Heart left ventricle (tissue), 16 donors: ENCODE data around the gene MGLL. TPM values are rescaled to one million over a fixed set of nuclear protein-coding genes. Genes with fewer than 3 reads are reported as not detected.

Experiments
- ATAC-seq, 4 donors: fragments of 200-7000 bp; cut with Tn5 transposase; one replicate each; pipeline ENCODE4 v1.9.1; 2020 to 2022; ENCODE audit warnings: moderate library complexity in 4 of 4, mild to moderate bottlenecking in 3 of 4, moderate number of reproducible peaks in 1 of 4
- DNase-seq, 5 donors: peaks; one replicate each; pipeline ENCODE4 v3.0.0-alpha.2; 2020
- H3K27ac ChIP-seq, 12 donors: fragments of 200-600 bp; sonication (generic) in 4 of 12; one replicate each; pipeline versions ENCODE4 v1.5.0 to v1.8.0; 2016 to 2022; ENCODE audit warnings: mild to moderate bottlenecking in 2 of 12
- H3K27me3 ChIP-seq, 9 donors: fragments of 200-600 bp; sonication (generic) in 2 of 9; one replicate each; pipeline versions ENCODE4 v1.5.1 to v1.8.0; 2016 to 2022; ENCODE audit warnings: mild to moderate bottlenecking in 3 of 9
- H3K36me3 ChIP-seq, 9 donors: fragments of 200-600 bp; sonication (generic) in 2 of 9; one replicate each; pipeline versions ENCODE4 v1.5.0 to v1.8.0; 2018 to 2022; ENCODE audit warnings: mild to moderate bottlenecking in 2 of 9
- H3K4me1 ChIP-seq, 12 donors: fragments of 200-600 bp; sonication (generic) in 4 of 12; one replicate each; pipeline versions ENCODE4 v1.5.0 to v1.8.0; 2016 to 2022; ENCODE audit warnings: mild to moderate bottlenecking in 3 of 12
- H3K4me3 ChIP-seq, 12 donors: fragments of 200-600 bp; sonication (generic) in 4 of 12; one replicate each; pipeline versions ENCODE4 v1.5.0 to v1.8.0; 2017 to 2022; ENCODE audit warnings: mild to moderate bottlenecking in 9 of 12, moderate library complexity in 4 of 12
- H3K9me3 ChIP-seq, 12 donors: fragments of 200-600 bp; sonication (generic) in 4 of 12; one replicate each; pipeline versions ENCODE4 v1.5.0 to v1.8.0; 2016 to 2022; ENCODE audit warnings: mild to moderate bottlenecking in 1 of 12
- POLR2A ChIP-seq, 2 donors: fragments of 450-650 bp; IDR thresholded peaks; one replicate each; pipeline ENCODE4 v1.6.1; 2017; ENCODE audit warnings: antibody characterized with exemption in 2 of 2, mild to moderate bottlenecking in 2 of 2, moderate library complexity in 2 of 2
- WGBS, 4 donors: extraction: QIAGEN DNeasy Blood & Tissue Kit in 2 of 4; methylation state at CpG; one replicate each; pipeline versions ENCODE4 v1.1.5 to v1.1.7; 2013 to 2018; 5-methylcytosine and 5-hydroxymethylcytosine counted together
- intact Hi-C, 10 donors: fragments of 100-400 bp; cut with DNase I; formaldehyde crosslinking; loops; one replicate each; pipeline versions ENCODE4 v1.11.1 to v1.14.2; 2022
- polyA plus RNA-seq, 2 donors: library from polyadenylated mRNA; stranded (reverse); fragments of 200-250 nt; gene quantifications; one replicate each; pipeline ENCODE4 v1.2.3, GENCODE V29; 2013
- total RNA-seq, 9 donors: library from RNA; depleted of rRNA in 2 of 9; stranded (reverse); fragments of >200 nt in 2 of 9; fragmentation: NEBNext Ultra II Directional in 3 of 9; extraction: Animal tissue kit (Norgen Biotek cat#: 25700) in 3 of 9; gene quantifications; one replicate each; pipeline versions ENCODE4 v1.1.0 to v1.2.4, GENCODE V29; 2016 to 2023
- TF ChIP-seq, protein P1 (sequence below), 12 donors: fragments of 200-600 bp; sonication (generic) in 4 of 12; IDR thresholded peaks; one replicate each; pipeline versions ENCODE4 v1.5.0 to v1.8.0; 2018 to 2022; ENCODE audit warnings: antibody characterized with exemption in 12 of 12, mild to moderate bottlenecking in 5 of 12
- donor health status: ischemic (EF 13 %, LVEDD 7.1; RV severe dilation, severe dysfunction).
- donor health status: healthy with polysubstance abuse.
- donor health status: DM: no; HTN: yes; CAD: no.
- donor health status: DM: no; HTN: no; CAD: no.
- donor health status: ischemic (EF 25% LVEDD 6.9; RV normal size, moderate dysfunction).
- donor health status: ischemic (EF 25% LVEDD 5.7; RV mildly dilated, moderate dysfunction).
- donor health status: healthy.
- donor health status: DM: yes; HTN: yes; CAD: no.
- donor health status: ischemic (EF 35%, LVEDD 5.7; RV mildly dilated, moderate dysfunction).
- donor health status: nonischemic (EF 11% LVEDD 7.7; RV severe dilation, severe dysfunction).
- donor health status: DM: yes; HTN: yes; CAD: no.
- donor health status: PGD.
- donor health status: ischemic (EF 29% LVEDD 5.4; RV normal size, mild dysfunction).
- donor health status: nonischemic (EF 23%, LVEDD 6.1; RV moderate dilation, normal function).

The MGLL gene
- total and polyA plus RNA-seq, 11 donors = 38.5 to 119 (median 78.9) TPM

DNA sequence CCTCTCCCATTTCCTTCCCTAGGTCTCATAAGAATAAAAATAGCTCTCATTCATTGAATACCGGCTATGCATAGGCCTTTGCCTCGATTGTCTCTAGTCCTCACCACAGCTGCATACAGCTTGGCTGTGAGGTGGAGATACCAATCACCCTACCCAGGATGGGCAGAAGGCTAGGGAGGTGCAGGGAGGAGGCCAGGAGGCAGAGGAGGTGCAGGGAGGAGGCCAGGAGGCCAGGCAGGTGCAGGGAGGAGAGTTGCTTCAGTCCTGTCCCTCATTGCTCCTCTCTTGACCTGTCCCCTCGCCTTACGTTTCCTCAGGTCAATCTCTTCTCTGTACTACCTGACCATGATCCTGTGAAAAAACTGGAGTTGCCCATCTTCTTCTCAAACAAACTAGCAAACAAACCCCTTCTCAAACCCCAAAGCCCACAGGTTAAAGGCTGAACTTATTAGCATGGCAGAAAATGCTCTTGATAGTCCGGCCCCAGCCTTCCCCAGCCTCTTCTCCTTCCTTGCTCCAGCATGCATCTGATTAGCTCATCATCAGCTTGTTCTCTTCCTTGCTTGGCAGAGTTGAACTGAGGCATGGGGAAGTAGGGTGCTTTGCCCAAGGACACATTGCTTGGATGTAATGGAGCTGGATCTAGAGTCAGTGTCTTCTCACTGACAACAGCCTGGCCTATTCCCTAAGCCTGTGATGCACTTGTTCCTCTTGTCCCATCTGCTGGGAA is 177.5 kb downstream of the MGLL start:
- no peak for DNase-seq
- Histone ChIP-seq H3K9me3 (no peaks in the 10 kb centered on the region), H3K36me3 (no peaks in the 10 kb centered on the region), H3K4me1 (no peaks in the 10 kb centered on the region), H3K27me3 (no peaks in the 10 kb centered on the region), H3K4me3 (no peak overlapping the region), H3K27ac (no peak overlapping the region)
- no peak for ATAC-seq
- intact Hi-C loops = no loop called here
- TF ChIP-seq, protein P1, sequence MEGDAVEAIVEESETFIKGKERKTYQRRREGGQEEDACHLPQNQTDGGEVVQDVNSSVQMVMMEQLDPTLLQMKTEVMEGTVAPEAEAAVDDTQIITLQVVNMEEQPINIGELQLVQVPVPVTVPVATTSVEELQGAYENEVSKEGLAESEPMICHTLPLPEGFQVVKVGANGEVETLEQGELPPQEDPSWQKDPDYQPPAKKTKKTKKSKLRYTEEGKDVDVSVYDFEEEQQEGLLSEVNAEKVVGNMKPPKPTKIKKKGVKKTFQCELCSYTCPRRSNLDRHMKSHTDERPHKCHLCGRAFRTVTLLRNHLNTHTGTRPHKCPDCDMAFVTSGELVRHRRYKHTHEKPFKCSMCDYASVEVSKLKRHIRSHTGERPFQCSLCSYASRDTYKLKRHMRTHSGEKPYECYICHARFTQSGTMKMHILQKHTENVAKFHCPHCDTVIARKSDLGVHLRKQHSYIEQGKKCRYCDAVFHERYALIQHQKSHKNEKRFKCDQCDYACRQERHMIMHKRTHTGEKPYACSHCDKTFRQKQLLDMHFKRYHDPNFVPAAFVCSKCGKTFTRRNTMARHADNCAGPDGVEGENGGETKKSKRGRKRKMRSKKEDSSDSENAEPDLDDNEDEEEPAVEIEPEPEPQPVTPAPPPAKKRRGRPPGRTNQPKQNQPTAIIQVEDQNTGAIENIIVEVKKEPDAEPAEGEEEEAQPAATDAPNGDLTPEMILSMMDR (IDR thresholded peaks at IDR 0.05) = no peak
- no peak for TF ChIP-seq POLR2A (IDR thresholded peaks at IDR 0.05)
- WGBS, 4 donors = 68 to 79% (median 74%) methylated on average over 5 of the region's 5 CpGs

DNA sequence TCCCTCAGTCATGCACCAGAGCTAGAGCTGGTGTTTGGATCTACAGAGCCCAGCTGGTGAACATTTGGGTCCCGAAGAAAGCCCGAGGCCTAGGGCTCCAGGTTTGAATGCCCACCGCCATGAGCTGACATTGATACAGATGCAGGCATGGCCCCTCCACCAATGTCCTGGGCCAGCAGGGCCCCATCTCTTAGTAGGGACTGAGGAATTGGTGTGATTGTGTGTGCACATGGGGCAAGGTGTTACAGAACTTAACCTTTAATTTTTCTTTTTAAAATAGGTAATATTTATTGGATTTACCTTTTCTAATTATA is 182.3 kb downstream of the MGLL start:
- 93 to 99% (median 97%) methylated on average over 3 of the region's 3 CpGs for WGBS, 4 donors
- no peak for TF ChIP-seq POLR2A (IDR thresholded peaks at IDR 0.05)
- TF ChIP-seq, protein P1 (IDR thresholded peaks at IDR 0.05) = no peak
- no peaks in the 10 kb centered on the region for H3K27me3 ChIP-seq
- ATAC-seq (no peak), DNase-seq (no peak)
- no peaks in the 10 kb centered on the region for H3K4me1 ChIP-seq
- H3K4me3 ChIP-seq = no peak overlapping the region
- H3K9me3 ChIP-seq = no peaks in the 10 kb centered on the region
- intact Hi-C loops = no loop called here
- H3K36me3 ChIP-seq = no peaks in the 10 kb centered on the region
- H3K27ac ChIP-seq = no peak overlapping the region

DNA sequence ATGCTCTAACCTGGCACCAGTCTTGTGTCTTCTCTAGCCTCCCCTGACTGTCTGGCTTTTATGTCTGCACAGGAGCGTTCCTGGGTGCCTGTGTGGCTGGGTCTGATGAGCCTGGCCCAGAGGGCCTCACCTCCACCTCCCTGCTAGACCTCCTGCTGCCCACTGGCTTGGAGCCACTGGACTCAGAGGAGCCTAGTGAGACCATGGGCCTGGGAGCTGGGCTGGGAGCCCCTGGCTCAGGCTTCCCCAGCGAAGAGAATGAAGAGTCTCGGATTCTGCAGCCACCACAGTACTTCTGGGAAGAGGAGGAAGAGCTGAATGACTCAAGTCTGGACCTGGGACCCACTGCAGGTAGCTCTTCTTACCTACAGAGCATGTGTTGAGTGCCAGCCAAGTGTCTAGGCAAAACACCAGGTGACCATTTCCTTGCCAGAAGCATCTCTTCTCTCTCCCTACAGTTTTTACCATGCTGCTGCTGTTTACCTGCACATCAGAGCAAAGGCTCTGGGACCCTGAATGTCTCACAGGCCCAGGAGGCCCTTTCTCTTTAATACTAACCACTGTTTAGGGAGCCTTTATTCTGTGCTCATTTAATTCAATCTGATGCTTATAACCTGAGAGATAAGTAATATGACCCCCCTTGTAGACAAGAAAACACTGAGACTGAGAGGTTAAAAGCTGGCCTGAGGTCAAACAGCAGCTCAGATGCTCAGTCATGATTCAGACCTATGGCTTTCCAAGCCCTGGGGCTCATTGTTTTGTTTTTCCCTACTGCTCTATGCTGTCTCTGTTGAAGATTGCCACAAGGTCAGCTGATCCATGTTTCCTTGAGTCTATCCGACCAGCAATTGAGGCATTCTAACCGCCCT is 182.9 kb downstream of the MGLL start:
- DNase-seq (no peak), ATAC-seq (no peak)
- Histone ChIP-seq H3K27ac (no peak overlapping the region), H3K9me3 (no peaks in the 10 kb centered on the region), H3K27me3 (no peaks in the 10 kb centered on the region), H3K36me3 (no peaks in the 10 kb centered on the region), H3K4me3 (no peak overlapping the region), H3K4me1 (no peaks in the 10 kb centered on the region)
- TF ChIP-seq, protein P1 (IDR thresholded peaks at IDR 0.05) = no peak
- TF ChIP-seq POLR2A (IDR thresholded peaks at IDR 0.05) = no peak
- intact Hi-C loops = no loop called here
- WGBS, 4 donors = 83 to 100% (median 95%) methylated on average over 4 to 5 of the region's 5 CpGs

Other genes with a start within 250 kb of the MGLL start
- 10 to 100 TPM; 13.4 to 29.0 (median 20.4) TPM for gene TPRA1, start 231.8 kb downstream of the MGLL start, total RNA-seq
- gene TPRA1, start 231.8 kb downstream of the MGLL start, polyA plus RNA-seq = 10 to 100 TPM; 16.1 to 27.8 TPM
- gene MCM2, start 224.1 kb downstream of the MGLL start, total RNA-seq = 10 to 100 TPM in 1 of 9 donors, 1 to 10 TPM in 8; 4.0 to 12.4 (median 7.3) TPM
- 1 to 10 TPM; 1.8 to 5.3 TPM for gene MCM2, start 224.1 kb downstream of the MGLL start, polyA plus RNA-seq
- 1 to 10 TPM in 8 of 9 donors, under 1 TPM in 1; 1.00 to 4.1 (median 2.1) TPM for gene PODXL2, start 193.3 kb downstream of the MGLL start, total RNA-seq
- 1 to 10 TPM in 1 of 2 donors, under 1 TPM in 1; 0.72 to 3.2 TPM for gene PODXL2, start 193.3 kb downstream of the MGLL start, polyA plus RNA-seq
- 10 to 100 TPM; 15.4 to 39.3 (median 30.9) TPM for gene ABTB1, start 149.6 kb downstream of the MGLL start, total RNA-seq
- 10 to 100 TPM; 29.3 to 35.3 TPM for gene ABTB1, start 149.6 kb downstream of the MGLL start, polyA plus RNA-seq
- 10 to 100 TPM; 24.3 to 47.1 (median 31.9) TPM for gene KBTBD12, start 92.7 kb upstream of the MGLL start, total RNA-seq
- 10 to 100 TPM; 13.2 to 13.7 TPM for gene KBTBD12, start 92.7 kb upstream of the MGLL start, polyA plus RNA-seq
- 100 to 1,000 TPM in 2 of 9 donors, 10 to 100 TPM in 7; 52.7 to 116 (median 78.2) TPM for gene SEC61A1, start 229.9 kb upstream of the MGLL start, total RNA-seq
- gene SEC61A1, start 229.9 kb upstream of the MGLL start, polyA plus RNA-seq = 100 to 1,000 TPM in 1 of 2 donors, 10 to 100 TPM in 1; 36.5 to 179 TPM